Central memory CD4-positive, alpha-beta T cell (primary cell): ENCODE results near the gene LCMT1.

Experiments
- DNase-seq: peaks from one replicate; pipeline ENCODE4 v3.0.0; 2022

LCMT1 gene

GRCh38 chr16:25199457-25199856 is 87.9 kb downstream of the LCMT1 start:
- no peak for DNase-seq

GRCh38 chr16:25210758-25211157 is 99.2 kb downstream of the LCMT1 start:
- DNase-seq = no peak

GRCh38 chr16:25212636-25213035 is 101.1 kb downstream of the LCMT1 start:
- DNase-seq = no peak

- no peak for DNase-seq
These were observed 102.3 kb downstream of the LCMT1 start for GRCh38 chr16:25213709-25214397.

GRCh38 chr16:25217112-25217511 is 105.6 kb downstream of the LCMT1 start:
- DNase-seq = no peak

GRCh38 chr16:25217921-25218320 is 106.4 kb downstream of the LCMT1 start:
- DNase-seq = no peak

GRCh38 chr16:25219070-25219737 is 107.7 kb downstream of the LCMT1 start:
- DNase-seq = no peak

GRCh38 chr16:25222959-25223358 is 111.4 kb downstream of the LCMT1 start:
- DNase-seq = no peak

GRCh38 chr16:25223964-25224363 is 112.4 kb downstream of the LCMT1 start:
- DNase-seq = no peak

GRCh38 chr16:25224731-25225319 is 113.3 kb downstream of the LCMT1 start:
- no peak for DNase-seq
